ENCODE results near the gene ZBTB7B. TPM values are rescaled to one million over a fixed set of nuclear protein-coding genes. Genes with fewer than 3 reads are reported as not detected.
A peak's percentile ranks its signal among the peaks of the same experiment; 100 is the strongest.

Gene ZBTB7B
- total RNA-seq, 3 donors from 2014 or later: 175 to 313 (median 255) TPM

- H3K36me3 ChIP-seq (ENCODE audit: low read depth): no peaks in the 10 kb centered on the region
- peak in 2 of 3 donors; percentile 23 to 38 for DNase-seq
Measured at GRCh38 chr1:154988058-154988954, 14.3 kb upstream of the ZBTB7B start.

GRCh38 chr1:154989195-154989860 lies 13.3 kb upstream of the ZBTB7B start:
- Histone ChIP-seq H3K36me3 (ENCODE audit: low read depth) (no peaks in the 10 kb centered on the region), H3K9me3 (no peaks in the 10 kb centered on the region), H3K4me1 (ENCODE audit: low read depth) (peaks cover 10% of the 10 kb centered on the region), H3K4me3 (no peak overlapping the region)
- ATAC-seq (peak; percentile 59), DNase-seq (peak in 2 of 3 donors; percentile 22 to 30)
- intact Hi-C loops (cut with DNase I, micrococcal nuclease): no loop called here
- TF ChIP-seq CTCF (IDR thresholded peaks at IDR 0.05): no peak

More at GRCh38 chr1:154988058-154988954, 14.3 kb upstream of the ZBTB7B start:
- H3K4me3 ChIP-seq: no peak overlapping the region
- no peak for TF ChIP-seq CTCF (IDR thresholded peaks at IDR 0.05)
- no peaks in the 10 kb centered on the region for H3K9me3 ChIP-seq
- intact Hi-C loops (cut with DNase I, micrococcal nuclease): no loop called here
- peaks cover 18% of the 10 kb centered on the region for H3K4me1 ChIP-seq (ENCODE audit: low read depth)
- ATAC-seq: no peak

- Histone ChIP-seq H3K9me3 (no peaks in the 10 kb centered on the region), H3K36me3 (ENCODE audit: low read depth) (no peaks in the 10 kb centered on the region), H3K4me3 (no peak overlapping the region), H3K4me1 (ENCODE audit: low read depth) (peaks cover 8% of the 10 kb centered on the region)
- intact Hi-C loops (cut with DNase I, micrococcal nuclease): no loop called here
- ATAC-seq (no peak), DNase-seq (peak in 2 of 3 donors; percentile 13 to 39)
- no peak for TF ChIP-seq CTCF (IDR thresholded peaks at IDR 0.05)
Measured at GRCh38 chr1:154990276-154990675, 12.3 kb upstream of the ZBTB7B start.

- Histone ChIP-seq H3K9me3 (no peaks in the 10 kb centered on the region), H3K36me3 (ENCODE audit: low read depth) (no peaks in the 10 kb centered on the region), H3K4me1 (ENCODE audit: low read depth) (peaks cover 8% of the 10 kb centered on the region), H3K4me3 (no peak overlapping the region)
- no peak for TF ChIP-seq CTCF (IDR thresholded peaks at IDR 0.05)
- ATAC-seq (peak; percentile 30), DNase-seq (peak in 2 of 3 donors; percentile 32 to 41)
- intact Hi-C loops (cut with DNase I, micrococcal nuclease): no loop called here
Measured at GRCh38 chr1:154992721-154993571, 9.7 kb upstream of the ZBTB7B start.

GRCh38 chr1:154993572-154994268 lies 8.9 kb upstream of the ZBTB7B start, which contains the start of gene LENEP:
TSS of gene LENEP (plus strand) at chr1:154993586. CDS start at chr1:154993608, 22 bp downstream.
- Histone ChIP-seq H3K4me3 (no peak within 1 kb of the TSS), H3K36me3 (ENCODE audit: low read depth) (no peaks in the 10 kb centered on the region), H3K9me3 (no peaks in the 10 kb centered on the region), H3K4me1 (ENCODE audit: low read depth) (peaks cover 11% of the 10 kb centered on the region)
- ATAC-seq (no peak), DNase-seq (peak in 2 of 3 donors; percentile 35 to 41)
- intact Hi-C loops (cut with DNase I, micrococcal nuclease): no loop called here
- no peak for TF ChIP-seq CTCF (IDR thresholded peaks at IDR 0.05)
